Body of pancreas (tissue), 4 donors: Measurements from ENCODE around the gene AFP.

Experiments
- POLR2A ChIP-seq, 3 donors: fragments of 450-650 bp; IDR thresholded peaks; one replicate each; pipeline ENCODE4 v1.6.1; 2016; ENCODE audit warnings: antibody characterized with exemption in 3 of 3, mild to moderate bottlenecking in 2 of 3
- TF ChIP-seq, protein P1 (sequence below), 7 experiments: fragments of 450-650 bp in 4 of 7; fragments of 200-600 bp in 3 of 7; sonication (generic) in 3 of 7; IDR thresholded peaks; one replicate each; pipeline ENCODE4 v1.5.1; 2016 to 2019; ENCODE audit warnings: antibody characterized with exemption in 7 of 7

DNA sequence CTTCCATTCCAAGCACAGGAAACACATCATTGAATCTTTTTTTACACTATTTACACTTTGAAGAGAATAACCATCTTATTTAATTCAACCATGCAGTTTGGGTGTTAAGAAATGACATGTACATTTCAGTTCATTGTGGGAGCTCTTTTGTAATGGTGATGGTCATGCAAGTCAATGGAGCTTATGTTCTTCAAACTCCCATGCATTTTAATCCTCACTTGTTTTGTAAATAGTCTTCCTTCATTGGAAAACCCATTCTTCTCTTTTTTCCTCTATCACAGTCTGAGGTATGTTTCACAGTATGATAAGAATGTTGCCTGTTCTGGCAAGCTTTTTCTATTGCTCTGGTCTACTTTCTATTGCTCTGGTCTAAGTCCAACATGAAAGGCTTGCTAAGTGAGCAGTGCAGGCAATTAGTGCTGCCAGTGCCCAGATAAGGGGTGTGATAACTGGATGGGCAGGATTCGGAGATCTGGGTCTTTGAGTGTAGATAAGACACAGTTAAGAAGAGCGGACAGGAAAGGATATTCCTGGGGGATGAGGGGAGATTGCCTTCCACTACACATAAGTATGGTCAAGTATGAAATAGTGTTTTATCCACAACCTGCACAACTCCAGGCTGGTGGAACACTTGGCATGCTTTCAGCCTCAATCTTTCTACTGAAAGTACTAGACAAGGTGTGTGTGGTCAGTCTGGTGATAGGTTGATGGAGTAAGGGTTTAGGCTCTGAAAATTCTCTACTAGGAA lies 17.1 kb downstream of the AFP start:
- TF ChIP-seq POLR2A (IDR thresholded peaks at IDR 0.05): no peak
- TF ChIP-seq, protein P1, sequence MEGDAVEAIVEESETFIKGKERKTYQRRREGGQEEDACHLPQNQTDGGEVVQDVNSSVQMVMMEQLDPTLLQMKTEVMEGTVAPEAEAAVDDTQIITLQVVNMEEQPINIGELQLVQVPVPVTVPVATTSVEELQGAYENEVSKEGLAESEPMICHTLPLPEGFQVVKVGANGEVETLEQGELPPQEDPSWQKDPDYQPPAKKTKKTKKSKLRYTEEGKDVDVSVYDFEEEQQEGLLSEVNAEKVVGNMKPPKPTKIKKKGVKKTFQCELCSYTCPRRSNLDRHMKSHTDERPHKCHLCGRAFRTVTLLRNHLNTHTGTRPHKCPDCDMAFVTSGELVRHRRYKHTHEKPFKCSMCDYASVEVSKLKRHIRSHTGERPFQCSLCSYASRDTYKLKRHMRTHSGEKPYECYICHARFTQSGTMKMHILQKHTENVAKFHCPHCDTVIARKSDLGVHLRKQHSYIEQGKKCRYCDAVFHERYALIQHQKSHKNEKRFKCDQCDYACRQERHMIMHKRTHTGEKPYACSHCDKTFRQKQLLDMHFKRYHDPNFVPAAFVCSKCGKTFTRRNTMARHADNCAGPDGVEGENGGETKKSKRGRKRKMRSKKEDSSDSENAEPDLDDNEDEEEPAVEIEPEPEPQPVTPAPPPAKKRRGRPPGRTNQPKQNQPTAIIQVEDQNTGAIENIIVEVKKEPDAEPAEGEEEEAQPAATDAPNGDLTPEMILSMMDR (IDR thresholded peaks at IDR 0.05): no peak
